HG02678 (cell line): ENCODE measurements around the gene UVSSA.

ENCODE experiments used
- ATAC-seq: cut with Tn5 transposase; IDR thresholded peaks from one replicate; pipeline ENCODE4 v1.9.1; 2021; ENCODE audit warnings: mild to moderate bottlenecking, moderate library complexity; ENCODE audit not compliant: unreplicated experiment

Gene UVSSA, protein sequence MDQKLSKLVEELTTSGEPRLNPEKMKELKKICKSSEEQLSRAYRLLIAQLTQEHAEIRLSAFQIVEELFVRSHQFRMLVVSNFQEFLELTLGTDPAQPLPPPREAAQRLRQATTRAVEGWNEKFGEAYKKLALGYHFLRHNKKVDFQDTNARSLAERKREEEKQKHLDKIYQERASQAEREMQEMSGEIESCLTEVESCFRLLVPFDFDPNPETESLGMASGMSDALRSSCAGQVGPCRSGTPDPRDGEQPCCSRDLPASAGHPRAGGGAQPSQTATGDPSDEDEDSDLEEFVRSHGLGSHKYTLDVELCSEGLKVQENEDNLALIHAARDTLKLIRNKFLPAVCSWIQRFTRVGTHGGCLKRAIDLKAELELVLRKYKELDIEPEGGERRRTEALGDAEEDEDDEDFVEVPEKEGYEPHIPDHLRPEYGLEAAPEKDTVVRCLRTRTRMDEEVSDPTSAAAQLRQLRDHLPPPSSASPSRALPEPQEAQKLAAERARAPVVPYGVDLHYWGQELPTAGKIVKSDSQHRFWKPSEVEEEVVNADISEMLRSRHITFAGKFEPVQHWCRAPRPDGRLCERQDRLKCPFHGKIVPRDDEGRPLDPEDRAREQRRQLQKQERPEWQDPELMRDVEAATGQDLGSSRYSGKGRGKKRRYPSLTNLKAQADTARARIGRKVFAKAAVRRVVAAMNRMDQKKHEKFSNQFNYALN

DNA sequence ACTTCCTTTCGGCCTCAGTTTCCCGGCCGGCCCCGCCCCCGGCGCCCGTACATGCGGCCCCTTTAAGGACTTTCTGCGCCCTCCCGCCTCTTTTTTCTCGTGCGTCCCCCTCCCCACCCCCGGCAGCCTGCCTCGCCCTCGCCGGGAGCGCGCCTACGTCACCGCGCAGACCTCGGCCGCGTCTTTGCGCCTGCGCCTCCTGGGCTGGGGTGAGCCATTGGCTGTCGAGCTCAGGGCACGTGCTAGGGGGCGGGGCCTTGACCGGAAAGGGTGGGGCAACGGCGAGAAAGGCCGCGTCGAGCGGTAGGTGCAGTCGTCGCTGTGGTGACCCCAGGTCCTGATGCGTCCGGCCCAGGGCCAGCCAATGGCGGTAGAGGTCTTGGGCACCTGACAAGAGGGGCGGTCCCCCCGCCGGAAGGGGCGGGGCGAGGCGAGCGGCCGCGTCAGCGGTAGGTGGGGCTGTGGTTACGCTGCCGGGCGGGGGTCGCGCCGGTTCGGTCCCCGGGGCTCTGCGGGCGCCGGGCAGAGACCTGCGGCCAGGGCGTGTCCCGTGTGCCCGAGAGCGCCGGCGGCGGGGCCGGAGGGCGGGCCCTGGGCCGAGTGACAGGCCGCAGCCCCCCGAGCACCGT lies at the start of gene UVSSA:
UVSSA (plus strand) TSS at position 428 of the 629 bp plus-strand sequence. CDS start 884 bp downstream, outside the sequence.
- ATAC-seq: peak; percentile 92

DNA sequence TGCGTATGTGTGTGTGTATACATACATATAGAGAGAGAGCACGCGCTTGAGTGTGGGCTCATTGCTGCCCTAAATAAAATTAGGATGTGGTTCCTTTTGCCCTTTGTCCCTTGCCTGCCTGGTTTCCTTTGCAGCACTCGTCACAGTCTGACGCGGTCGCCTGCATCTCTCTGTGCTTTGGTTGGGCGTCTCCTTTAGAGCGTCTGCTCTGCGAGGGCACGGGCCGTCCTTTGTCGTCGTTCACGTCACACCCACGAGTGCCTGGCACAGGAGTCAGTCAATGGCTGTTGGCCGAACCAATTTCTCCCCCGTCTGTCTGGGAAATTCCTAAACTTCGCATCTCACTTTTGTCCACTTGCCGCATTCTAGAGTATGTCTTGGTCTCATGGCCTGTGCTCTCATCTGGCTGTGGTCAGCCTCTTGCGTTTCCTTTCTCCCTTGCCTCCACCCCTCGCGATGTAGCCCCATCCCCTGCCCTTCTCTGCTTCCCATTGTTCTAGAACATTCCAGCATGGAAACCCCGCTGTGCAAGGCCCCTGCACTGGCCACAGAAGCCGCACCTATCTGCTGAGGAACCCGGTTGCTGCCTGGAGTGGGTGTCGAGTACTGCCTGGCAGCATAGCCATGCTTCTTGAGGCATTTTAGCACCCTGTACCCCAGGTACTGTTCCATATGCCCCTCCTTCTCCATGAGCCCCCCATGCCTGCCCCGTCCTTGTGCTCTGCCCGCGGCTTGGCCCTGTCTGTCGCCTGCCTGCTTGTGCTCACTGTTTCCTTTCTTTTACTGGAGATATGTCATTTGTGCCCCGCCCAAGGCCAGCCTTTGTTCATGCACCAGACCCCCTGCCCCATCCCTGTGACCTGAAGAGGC lies 49.3 kb upstream of the UVSSA start:
- ATAC-seq: no peak

DNA sequence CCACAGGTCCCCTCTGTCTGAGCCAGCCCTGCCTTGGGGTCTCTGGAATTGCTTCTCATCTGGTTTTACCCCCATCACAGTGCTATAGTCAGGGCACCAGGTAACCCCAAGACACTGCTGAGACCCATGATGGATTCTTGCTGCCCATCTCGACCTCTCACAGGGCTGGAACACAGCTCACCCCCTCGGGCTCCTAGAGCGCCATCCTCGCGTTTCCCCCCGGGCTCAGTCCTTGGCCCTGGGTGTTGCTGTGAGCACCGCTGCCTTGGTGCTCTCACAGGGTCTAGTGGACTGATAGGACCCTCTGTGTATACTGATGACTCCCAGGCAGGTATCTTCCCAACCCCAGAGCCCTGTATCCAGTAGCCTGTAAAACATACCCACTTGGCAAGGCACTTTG lies 48.5 kb upstream of the UVSSA start:
- ATAC-seq: no peak

DNA sequence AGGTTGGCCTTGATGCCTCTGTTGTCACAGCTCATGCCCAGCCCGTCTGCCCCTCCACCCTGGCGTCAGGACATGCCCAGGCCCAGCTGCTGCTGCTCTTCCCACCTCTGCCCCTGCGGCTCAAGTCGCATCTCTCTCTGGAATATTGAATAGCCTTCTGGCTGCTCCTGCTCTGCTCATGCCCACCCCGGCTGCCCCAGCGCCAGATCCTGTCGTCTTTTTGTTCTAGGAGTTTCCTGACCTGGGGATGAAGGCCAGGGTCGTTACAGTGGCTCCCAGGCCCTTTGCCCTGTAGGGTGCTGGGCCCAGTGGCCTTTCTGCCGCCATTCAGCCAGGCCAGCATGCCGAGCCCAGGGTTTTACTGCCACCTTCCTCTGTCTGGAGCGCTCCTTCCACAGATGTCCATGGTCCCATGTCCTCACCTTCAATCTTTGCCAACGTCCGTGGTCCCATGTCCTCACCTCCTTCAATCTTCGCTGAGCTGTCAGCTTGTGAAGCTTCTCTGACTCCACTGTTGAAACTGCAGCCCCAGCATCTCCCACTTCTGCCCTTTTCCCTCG lies 47.6 kb upstream of the UVSSA start:
- no peak for ATAC-seq

DNA sequence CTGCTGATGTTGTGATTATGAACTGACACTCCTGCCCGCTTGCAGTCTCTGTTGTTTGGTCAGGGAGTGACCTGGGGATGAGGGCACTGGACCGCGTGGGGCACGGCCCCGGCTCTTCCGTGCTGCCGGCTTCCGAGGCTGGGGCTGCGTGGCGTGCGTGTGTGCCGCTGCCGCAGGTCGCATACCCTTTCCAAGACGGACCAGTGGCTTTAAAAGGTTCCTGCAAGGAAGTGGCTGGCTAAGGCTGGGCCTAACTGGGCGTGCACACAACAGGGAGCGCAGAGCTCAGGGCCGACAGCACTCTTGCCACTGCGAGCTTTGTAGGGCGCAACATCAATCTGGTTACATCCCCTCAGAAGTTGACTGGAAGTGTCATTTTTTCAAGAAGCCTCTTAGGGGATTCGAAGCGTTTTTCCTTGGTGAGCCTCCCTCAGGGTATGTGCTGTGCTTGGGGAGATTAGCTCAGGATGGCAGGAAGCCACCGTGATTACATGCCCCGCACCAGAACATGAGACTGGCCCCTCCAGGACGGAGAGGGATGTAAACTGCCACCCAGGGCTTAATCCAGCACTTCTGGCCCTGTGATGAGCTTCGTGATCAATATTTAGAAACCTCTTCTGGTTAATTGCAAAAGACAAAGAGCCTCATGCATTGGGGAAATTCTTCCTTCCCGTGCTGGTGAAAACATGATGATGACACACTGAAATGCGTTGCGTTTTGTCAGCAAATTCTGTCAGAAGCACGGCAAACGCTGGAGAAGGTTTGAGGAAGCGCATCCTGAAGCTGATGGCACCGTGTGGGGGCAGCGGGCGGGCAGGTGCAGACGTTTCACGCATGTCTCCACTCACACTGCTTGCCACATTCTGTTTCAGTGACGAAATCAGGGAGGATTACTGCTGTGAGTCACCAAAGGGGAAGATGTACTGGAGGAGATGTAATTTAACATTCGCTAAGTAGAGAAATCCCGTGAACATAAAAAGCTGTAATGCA lies 46.2 kb upstream of the UVSSA start:
- ATAC-seq: no peak

DNA sequence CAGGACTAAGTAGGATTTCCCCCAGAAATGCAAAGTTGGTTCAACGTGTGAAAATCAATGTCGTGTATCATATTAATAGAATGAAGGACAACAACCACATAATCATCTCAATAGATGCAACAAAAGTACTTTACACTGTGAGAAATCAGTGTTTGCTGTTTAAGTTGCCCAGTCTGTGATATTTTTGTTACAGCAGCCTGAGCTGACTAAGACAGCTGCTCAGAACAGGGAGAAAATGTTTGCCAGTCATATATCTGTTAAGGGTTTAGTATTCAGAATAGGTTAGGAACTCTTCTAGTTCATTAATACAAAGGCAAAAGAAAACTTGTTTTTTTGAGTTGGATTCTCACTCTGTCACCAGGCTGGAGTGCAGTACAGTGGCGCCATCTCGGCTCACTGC lies 44.8 kb upstream of the UVSSA start:
- no peak for ATAC-seq

DNA sequence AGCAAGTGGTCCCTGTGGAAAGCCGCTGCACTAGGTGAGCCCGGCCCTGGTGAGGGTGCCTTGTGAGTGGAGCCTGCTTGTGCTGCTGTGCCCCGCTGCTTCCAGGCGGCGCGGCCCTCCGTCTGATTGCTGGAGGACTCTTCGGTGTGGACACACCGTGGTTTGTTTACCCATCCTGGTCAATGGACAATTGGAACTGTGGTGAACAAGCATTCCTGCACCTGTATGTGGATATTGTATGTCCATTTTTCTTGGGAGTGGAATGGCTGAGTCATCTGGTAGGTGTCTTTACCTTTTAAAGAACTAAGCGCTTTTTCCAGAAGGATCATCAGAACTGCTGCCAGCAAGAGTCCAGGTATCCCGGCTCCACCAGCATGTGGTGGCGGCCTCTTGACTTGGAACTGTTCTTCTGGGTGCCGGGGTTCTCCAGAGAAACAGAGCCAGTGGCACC lies 41.7 kb upstream of the UVSSA start:
- no peak for ATAC-seq

DNA sequence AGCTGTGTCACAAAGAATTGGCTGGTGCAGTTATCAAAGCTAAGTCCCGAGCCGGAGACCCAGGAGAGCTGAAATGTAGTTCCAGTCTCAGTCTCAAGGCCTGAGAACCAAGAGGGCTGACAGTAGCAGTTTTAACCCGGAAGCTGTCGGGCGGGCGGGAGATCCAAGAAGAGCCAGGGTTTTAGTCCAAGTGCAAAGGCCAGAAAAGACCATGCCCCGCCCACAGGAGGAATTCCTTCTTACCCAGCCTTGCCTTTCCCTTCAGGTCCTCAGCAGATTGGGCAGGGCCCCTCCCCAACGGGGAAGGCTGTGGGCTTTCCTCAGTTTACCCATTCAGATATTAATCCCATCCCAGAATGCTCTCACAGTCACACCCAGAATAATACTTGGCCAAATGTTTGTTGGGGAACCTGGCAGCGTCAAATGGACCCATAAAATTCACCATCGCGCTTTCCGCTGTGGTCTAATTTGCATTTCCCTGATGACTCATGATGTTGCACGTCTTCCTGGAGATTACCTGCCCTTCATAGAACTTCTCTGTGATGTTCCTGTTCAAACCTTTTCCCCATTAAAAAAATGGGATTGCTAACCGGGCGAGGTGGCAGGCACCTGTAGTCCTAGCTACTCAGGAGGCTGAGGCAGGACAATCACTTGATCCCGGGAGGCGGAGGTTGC lies 41.1 kb upstream of the UVSSA start:
- no peak for ATAC-seq

DNA sequence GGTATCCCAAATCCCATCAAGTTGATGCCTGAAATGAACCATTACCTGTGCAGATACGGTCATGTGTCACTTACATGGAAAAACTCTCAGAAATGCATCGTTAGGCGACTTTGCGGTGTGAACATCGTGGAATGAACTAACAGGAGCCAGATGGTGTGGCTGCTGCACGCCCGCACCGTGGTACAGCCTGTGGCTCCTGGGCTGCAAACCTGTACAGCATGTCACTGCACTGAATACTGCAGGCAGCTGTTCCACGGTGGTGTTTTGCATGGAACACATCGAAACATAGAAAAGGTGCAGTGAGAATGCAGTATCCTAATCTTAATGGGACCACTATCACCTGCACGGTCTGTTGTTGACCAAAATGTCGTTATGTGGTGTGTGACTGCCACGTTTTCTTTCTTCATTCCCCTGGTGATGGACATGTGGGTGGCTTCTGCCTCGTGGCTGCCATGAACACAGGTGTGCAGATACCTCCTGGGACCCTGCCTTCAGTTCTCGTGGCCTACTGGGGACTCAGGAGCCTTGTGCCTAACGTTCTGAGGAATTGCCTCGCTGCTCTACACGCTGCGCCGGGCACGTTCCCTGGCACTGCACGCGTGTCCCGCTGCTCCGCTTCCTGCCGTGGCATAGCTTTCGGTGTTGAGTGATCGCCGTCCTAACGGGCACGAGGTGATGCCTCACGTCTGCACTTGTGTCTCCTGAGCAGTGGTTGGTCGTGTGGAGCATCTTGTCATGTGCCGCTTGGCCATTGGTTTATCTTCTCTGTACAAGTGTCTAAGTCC lies 38.9 kb upstream of the UVSSA start:
- ATAC-seq: no peak

DNA sequence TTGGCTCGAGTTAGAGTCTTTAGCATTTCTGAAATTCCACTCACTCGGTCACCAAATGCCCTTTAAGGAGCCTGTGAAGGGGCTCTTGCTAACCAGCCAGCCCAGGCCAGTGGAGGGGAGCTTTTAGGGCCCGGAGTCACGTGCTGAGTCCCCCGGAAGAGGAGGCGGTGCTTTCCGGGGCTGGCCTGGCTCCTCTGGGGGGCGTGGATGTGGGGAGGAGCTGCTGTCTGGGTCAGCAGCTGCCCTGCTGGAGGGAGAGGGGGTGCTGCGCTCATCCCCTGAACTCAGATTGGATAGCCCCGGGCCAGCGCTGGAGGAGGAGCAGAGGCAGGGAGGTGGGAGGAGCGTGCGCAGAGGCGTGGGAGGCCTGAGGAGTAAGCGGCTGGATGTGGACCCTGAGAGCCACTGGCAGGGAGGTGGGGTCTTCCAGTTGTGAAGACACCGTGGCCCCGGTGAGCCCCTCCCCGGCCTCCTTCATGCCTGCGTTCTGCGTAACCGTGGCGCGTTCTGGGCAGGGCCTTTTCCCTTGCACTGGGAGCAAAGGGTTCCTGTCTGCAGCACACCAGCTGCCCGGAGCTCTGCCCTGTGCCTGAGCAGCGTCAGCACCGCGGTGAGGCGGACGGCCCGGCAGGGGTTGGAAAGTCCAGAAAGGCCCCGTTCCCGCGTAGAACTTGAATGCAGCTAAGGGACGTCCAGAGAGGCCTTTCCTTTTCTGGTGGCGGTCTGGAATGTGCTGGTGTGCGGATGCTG lies 37.6 kb upstream of the UVSSA start:
- peak; percentile 91 for ATAC-seq

DNA sequence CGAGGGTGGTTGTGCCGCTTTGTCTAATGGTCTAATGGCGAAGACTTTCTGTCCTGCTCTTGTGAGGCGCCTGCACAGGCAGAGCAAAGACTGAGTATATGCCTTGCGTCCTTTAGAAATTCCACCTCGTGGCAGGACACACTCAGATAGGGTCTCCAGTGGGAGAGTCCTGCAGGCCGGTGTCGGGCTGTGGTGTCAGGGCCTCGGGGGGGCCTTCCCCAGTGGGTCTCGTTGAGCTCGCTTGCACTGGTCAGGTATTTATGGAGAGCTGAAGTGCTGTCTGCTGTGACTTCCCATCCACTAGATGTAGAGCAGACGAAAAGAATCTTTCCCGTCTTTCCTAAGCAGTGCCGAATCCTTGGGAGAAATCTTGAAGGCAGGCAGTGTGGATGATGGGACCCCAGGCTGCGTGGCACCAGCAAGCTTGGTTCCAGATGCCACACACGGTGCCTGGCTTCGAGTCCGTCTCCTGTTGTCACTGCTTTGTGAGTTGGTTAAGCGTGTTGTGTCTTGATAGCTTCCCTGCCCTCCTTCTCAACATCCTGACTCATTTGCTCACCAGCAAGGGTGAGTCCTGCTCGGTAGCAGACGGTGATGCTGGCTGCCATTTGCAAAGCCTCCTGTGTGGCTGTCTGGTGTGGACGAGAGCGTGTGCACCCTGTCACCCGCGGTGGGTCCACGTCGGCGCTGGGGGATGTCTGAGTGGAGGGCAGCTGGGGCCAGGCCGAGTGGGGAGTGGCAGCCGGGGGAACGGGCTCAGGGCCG lies 36.8 kb upstream of the UVSSA start:
- ATAC-seq: no peak

DNA sequence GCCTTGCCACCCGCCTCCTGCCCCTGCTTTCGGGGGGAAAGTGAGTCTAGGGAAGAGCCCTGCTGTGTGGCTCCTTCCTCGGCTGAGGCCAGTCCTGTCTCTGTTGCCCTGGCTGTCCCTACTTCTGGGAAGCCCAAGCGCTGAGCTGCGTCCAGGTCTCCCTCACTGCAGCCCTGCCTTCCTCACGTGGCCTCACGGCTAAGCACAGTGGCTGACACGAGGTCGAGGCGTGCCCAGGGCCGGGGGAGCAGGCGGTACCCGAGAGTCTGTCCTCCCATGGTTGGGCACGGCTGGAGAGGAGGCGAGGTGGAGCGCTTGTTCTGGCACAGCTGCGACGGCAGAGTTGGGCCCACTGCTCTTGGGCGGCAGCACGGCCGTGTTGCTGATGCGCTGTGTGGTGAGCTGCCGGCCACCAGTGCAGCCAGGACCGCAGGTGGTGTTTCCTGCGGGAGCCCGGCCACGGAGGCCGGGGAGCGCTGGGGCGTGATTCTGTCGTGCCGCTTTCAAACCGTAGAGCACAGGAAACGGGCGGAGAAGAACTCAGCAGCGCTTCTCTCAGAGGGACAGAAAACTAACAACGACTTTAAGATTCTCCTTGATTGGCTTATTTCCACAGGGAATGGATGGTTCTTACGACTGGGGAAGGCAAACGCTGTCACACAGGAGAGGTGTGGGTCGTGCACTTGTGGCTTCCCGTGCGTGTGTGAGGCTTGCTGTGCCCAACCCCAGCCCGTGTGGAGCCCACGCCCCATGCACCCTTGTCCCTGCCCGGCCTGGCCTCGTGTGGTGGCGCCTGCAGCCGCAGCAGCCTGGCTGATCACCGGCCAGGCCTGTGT lies 36.0 kb upstream of the UVSSA start:
- no peak for ATAC-seq

DNA sequence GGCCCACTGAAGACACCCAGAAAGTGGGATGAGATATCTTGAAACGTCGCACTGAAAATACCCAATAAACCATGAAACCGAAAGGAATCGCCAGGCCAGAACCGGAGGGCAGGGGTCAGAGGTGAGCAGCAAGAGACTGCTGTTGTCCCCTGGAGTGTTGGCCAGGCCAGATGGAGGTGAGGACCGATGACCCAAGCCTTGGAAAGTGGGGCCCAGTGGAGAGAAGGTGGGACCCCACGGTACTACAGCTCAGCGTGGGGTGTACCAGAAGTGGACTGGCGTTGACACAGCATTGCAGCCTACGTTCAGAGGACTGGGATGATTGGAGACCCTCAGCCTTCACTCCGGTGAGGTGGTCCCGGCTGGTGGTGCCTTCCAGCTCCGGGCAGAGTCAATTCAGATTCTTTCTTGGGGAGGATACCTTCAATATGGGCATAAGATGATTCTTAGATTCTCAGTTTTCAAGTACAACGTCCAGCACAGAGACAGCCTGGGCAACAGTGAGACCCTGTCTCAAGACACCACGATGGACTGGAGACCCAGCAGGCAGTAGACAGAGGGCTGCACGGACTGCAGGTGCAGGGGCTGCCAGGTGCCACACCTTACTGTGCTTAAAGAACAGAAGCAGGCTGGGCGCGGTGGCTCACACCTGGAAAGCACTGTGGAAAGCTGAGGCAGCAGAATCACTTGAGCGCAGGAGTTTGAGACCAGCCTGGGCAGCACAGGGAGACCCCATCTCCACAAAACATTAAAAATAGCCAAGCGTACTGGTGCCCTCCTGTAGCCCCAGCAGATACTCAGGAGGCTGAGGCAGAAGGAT lies 34.0 kb upstream of the UVSSA start:
- ATAC-seq: no peak

DNA sequence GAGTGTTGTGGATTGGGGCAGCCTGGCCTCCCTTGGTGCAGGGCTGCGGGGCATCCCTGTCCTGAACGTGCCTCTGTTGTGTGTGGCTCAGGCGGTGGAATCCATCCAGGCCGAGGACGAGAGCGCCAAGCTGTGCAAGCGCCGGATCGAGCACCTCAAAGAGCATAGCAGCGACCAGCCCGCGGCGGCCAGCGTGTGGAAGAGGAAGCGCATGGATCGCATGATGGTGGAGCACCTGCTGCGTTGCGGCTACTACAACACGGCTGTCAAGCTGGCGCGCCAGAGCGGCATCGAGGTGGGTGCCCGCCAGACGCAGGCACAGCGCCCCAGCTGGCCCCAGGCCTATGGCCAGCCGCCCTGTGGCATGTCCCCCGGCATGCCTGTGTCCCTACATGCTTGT lies 31.7 kb upstream of the UVSSA start:
- no peak for ATAC-seq
